DMS114 treated with DMSO at 0.1 percent for 48 hours (cell line): ENCODE measurements around the gene SLC23A3.

Experiments used
- DNase-seq: peaks from one replicate; lab custom pipeline; 2025; ENCODE audit not compliant: unreplicated experiment; lab: John Stamatoyannopoulos, UW

The SLC23A3 gene

GRCh38 chr2:219116776-219117646, 52.8 kb downstream of the SLC23A3 start:
- DNase-seq, result no peak

GRCh38 chr2:219112651-219113338, 57.0 kb downstream of the SLC23A3 start:
- no peak for DNase-seq

GRCh38 chr2:219112062-219112406, 57.8 kb downstream of the SLC23A3 start:
- no peak for DNase-seq
